ENCODE measurements around the gene CYP8B1.
A peak's percentile ranks its signal among the peaks of the same experiment; 100 is the strongest.

The CYP8B1 gene

GRCh38 chr3:42836150-42837123, 39.2 kb downstream of the CYP8B1 start:
- Histone ChIP-seq H3K27me3 (ENCODE audit: insufficient read depth, low read length) (no peaks in the 10 kb centered on the region), H4K20me1 (ENCODE audit: insufficient read depth, low read length) (no peaks in the 10 kb centered on the region), H3K4me3 (ENCODE audit: low read depth, low read length, poor library complexity, severe bottlenecking) (no peak overlapping the region), H3K9me3 (ENCODE audit: low read length) (no peaks in the 10 kb centered on the region), H3K36me3 (ENCODE audit: insufficient read depth, low read length) (no peaks in the 10 kb centered on the region), H3K4me2 (ENCODE audit: low read length) (no peak overlapping the region), H3K9me2 (ENCODE audit: low read depth, low read length) (no peaks in the 10 kb centered on the region), H3K4me1 (ENCODE audit: insufficient read depth, low read length, severe bottlenecking) (peaks cover 4% of the 10 kb centered on the region), H3K79me2 (ENCODE audit: insufficient read depth, low read length) (no peaks in the 10 kb centered on the region), H3K9ac (ENCODE audit: low read length) (no peak overlapping the region), H3K27ac (ENCODE audit: low read depth, low read length, poor library complexity, severe bottlenecking) (no peak overlapping the region), H2AFZ (ENCODE audit: low read length) (no peak overlapping the region), H3F3A (ENCODE audit: insufficient read depth, low read length) (no peaks in the 10 kb centered on the region)
- TF ChIP-seq EZH2 (IDR thresholded peaks at IDR 0.05; ENCODE audit: borderline replicate concordance, low read length): no peak
- TF ChIP-seq, protein P1, sequence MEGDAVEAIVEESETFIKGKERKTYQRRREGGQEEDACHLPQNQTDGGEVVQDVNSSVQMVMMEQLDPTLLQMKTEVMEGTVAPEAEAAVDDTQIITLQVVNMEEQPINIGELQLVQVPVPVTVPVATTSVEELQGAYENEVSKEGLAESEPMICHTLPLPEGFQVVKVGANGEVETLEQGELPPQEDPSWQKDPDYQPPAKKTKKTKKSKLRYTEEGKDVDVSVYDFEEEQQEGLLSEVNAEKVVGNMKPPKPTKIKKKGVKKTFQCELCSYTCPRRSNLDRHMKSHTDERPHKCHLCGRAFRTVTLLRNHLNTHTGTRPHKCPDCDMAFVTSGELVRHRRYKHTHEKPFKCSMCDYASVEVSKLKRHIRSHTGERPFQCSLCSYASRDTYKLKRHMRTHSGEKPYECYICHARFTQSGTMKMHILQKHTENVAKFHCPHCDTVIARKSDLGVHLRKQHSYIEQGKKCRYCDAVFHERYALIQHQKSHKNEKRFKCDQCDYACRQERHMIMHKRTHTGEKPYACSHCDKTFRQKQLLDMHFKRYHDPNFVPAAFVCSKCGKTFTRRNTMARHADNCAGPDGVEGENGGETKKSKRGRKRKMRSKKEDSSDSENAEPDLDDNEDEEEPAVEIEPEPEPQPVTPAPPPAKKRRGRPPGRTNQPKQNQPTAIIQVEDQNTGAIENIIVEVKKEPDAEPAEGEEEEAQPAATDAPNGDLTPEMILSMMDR (IDR thresholded peaks at IDR 0.05; ENCODE audit: low read length): no peak

DNA sequence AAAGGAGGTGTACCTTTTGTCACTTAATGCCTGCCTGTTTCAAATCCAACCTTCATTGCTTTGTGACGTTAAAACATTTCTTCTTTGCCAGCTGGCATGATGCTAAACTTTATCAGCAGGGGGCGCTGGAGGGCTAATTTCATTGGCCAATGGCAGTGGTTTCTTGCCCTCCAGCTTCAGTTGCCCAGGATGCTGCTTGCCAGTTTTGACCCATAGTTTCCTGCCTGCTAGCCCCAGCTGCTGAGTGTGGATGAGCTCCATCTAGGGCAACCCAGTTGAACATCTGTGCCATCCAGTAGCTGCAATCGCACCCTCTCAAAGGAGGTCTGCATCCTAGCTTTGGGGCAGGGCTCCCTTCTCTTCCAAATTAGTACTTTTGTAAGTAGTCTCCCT, 44.4 kb downstream of the CYP8B1 start:
- Histone ChIP-seq H3K36me3 (ENCODE audit: insufficient read depth, low read length) (no peaks in the 10 kb centered on the region), H3K4me1 (ENCODE audit: insufficient read depth, low read length, severe bottlenecking) (no peaks in the 10 kb centered on the region), H3K4me2 (ENCODE audit: low read length) (no peak overlapping the region), H3K27ac (ENCODE audit: low read depth, low read length, poor library complexity, severe bottlenecking) (no peak overlapping the region), H3F3A (ENCODE audit: insufficient read depth, low read length) (no peaks in the 10 kb centered on the region), H3K9me3 (ENCODE audit: low read length) (no peaks in the 10 kb centered on the region), H4K20me1 (ENCODE audit: insufficient read depth, low read length) (no peaks in the 10 kb centered on the region), H3K4me3 (ENCODE audit: low read depth, low read length, poor library complexity, severe bottlenecking) (no peak overlapping the region), H3K9me2 (ENCODE audit: low read depth, low read length) (no peaks in the 10 kb centered on the region), H3K79me2 (ENCODE audit: insufficient read depth, low read length) (no peaks in the 10 kb centered on the region), H3K9ac (ENCODE audit: low read length) (no peak overlapping the region), H2AFZ (ENCODE audit: low read length) (no peak overlapping the region), H3K27me3 (ENCODE audit: insufficient read depth, low read length) (no peaks in the 10 kb centered on the region)
- no peak for TF ChIP-seq EZH2 (IDR thresholded peaks at IDR 0.05; ENCODE audit: borderline replicate concordance, low read length)
- TF ChIP-seq, protein P1 (IDR thresholded peaks at IDR 0.05; ENCODE audit: low read length): peak; percentile 77

GRCh38 chr3:42830437-42831320, 45.0 kb downstream of the CYP8B1 start:
- H3K36me3 ChIP-seq (ENCODE audit: insufficient read depth, low read length): no peaks in the 10 kb centered on the region
- H3K4me1 ChIP-seq (ENCODE audit: insufficient read depth, low read length, severe bottlenecking): no peaks in the 10 kb centered on the region
- no peaks in the 10 kb centered on the region for H3F3A ChIP-seq (ENCODE audit: insufficient read depth, low read length)
- H3K27me3 ChIP-seq (ENCODE audit: insufficient read depth, low read length): no peaks in the 10 kb centered on the region
- no peaks in the 10 kb centered on the region for H3K9me2 ChIP-seq (ENCODE audit: low read depth, low read length)
- no peak overlapping the region for H3K27ac ChIP-seq (ENCODE audit: low read depth, low read length, poor library complexity, severe bottlenecking)
- no peak overlapping the region for H3K9ac ChIP-seq (ENCODE audit: low read length)
- no peaks in the 10 kb centered on the region for H3K9me3 ChIP-seq (ENCODE audit: low read length)
- no peaks in the 10 kb centered on the region for H4K20me1 ChIP-seq (ENCODE audit: insufficient read depth, low read length)
- no peak overlapping the region for H3K4me3 ChIP-seq (ENCODE audit: low read depth, low read length, poor library complexity, severe bottlenecking)
- no peak for TF ChIP-seq EZH2 (IDR thresholded peaks at IDR 0.05; ENCODE audit: borderline replicate concordance, low read length)
- TF ChIP-seq, protein P1 (IDR thresholded peaks at IDR 0.05; ENCODE audit: low read length): peak; percentile 35; the same call in 1 of the 2 replicates
- H2AFZ ChIP-seq (ENCODE audit: low read length): no peak overlapping the region
- no peak overlapping the region for H3K4me2 ChIP-seq (ENCODE audit: low read length)
- H3K79me2 ChIP-seq (ENCODE audit: insufficient read depth, low read length): no peaks in the 10 kb centered on the region

Measured in OCI-LY1 (cell line).